ENCODE results near the gene SRXN1.

SRXN1 gene

DNA sequence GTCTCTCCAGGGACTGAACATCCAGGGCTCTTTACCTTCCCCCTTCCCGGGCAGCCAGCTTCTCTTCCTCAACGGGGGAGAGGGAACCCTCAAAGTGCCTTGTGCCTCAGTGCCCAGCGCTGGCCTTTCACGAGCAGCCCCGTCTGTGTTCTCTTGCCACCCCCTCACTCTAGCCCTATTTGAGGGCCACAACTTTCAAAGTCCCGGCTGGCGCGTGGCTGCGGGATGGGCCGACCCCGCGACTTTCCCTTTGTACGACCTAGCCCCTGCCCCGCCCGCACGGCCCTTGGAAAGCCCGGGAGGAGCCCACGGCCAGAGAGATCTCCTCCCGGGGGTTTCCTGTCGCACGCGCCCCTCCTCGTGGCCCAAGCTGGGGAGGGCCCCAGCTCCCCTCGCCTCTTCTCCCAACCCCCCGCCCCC is 22.0 kb upstream of the SRXN1 start:
- H3K9me3 Mint-ChIP-seq: no peaks in the 10 kb centered on the region
- peak overlapping the region in 1 of 3 experiments; percentile 15 for H3K4me3 Mint-ChIP-seq
- H3K36me3 Mint-ChIP-seq (ENCODE audit: low read depth): no peaks in the 10 kb centered on the region
- H3K4me1 Mint-ChIP-seq: peaks cover 31% of the 10 kb centered on the region
- H3K27ac Mint-ChIP-seq: no peak overlapping the region
- H3K27me3 Mint-ChIP-seq (ENCODE audit: low read depth): peaks cover 92% of the 10 kb centered on the region
- TF ChIP-seq, protein P1, sequence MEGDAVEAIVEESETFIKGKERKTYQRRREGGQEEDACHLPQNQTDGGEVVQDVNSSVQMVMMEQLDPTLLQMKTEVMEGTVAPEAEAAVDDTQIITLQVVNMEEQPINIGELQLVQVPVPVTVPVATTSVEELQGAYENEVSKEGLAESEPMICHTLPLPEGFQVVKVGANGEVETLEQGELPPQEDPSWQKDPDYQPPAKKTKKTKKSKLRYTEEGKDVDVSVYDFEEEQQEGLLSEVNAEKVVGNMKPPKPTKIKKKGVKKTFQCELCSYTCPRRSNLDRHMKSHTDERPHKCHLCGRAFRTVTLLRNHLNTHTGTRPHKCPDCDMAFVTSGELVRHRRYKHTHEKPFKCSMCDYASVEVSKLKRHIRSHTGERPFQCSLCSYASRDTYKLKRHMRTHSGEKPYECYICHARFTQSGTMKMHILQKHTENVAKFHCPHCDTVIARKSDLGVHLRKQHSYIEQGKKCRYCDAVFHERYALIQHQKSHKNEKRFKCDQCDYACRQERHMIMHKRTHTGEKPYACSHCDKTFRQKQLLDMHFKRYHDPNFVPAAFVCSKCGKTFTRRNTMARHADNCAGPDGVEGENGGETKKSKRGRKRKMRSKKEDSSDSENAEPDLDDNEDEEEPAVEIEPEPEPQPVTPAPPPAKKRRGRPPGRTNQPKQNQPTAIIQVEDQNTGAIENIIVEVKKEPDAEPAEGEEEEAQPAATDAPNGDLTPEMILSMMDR (IDR thresholded peaks at IDR 0.05; ENCODE audit: unreplicated experiment in 3 of 3): no peak

DNA sequence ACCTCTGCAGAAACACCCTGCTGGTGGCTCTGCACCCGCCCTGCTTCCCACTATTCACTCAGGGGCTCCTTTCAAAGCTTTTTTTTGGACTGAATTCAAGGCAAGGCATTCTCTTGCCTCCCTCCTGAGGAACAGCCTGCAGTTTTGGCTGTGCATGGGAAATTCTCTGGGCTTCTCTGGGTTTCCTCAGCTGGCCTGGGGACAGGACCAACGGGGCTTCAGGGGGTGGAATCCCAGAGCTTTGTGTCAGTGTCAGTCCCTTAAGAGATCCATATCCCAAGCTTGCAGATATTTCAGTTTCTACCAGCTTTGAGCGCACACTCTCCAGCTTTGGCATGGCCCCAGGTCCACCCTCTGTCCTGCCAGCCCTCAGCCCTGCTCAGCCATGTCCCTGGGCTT is 20.6 kb upstream of the SRXN1 start:
- Mint-ChIP-seq H3K4me3 (no peak overlapping the region), H3K27me3 (ENCODE audit: low read depth) (peaks cover 79% of the 10 kb centered on the region), H3K9me3 (no peaks in the 10 kb centered on the region), H3K36me3 (ENCODE audit: low read depth) (no peaks in the 10 kb centered on the region), H3K4me1 (peaks cover 34% of the 10 kb centered on the region), H3K27ac (no peak overlapping the region)
- TF ChIP-seq, protein P1 (IDR thresholded peaks at IDR 0.05; ENCODE audit: unreplicated experiment in 3 of 3): no peak

DNA sequence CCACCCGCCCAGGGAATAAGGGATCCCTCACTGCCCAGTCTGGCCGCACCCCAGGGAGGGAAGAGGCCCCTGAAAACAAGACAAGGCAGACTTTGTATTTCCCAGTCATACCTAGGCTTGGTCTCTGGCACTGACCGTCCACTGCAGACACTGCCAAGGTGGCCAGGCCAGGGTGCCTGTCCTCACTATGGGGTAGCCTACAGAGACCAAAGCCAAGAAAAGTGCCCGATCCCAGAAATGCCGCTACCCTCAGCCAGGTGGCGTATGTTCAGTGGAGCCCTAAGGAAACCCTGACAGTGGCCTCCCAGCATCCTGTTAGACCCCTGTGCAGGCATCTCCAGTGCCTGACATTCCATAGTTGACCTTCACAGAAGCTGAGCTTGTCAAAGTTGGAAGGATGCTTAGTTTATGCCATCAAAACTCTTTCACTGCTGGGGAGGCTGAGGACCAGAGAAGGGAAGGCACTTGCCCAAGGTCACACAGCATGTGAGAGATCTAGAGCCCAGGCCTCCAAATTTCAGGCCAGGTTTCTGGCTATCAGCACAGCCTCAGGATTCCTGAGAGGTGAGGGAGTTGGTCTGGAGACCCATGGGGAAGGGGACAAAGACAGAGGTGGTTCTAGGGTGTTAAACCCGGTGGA is 20.1 kb upstream of the SRXN1 start:
- peaks cover 36% of the 10 kb centered on the region for H3K4me1 Mint-ChIP-seq

DNA sequence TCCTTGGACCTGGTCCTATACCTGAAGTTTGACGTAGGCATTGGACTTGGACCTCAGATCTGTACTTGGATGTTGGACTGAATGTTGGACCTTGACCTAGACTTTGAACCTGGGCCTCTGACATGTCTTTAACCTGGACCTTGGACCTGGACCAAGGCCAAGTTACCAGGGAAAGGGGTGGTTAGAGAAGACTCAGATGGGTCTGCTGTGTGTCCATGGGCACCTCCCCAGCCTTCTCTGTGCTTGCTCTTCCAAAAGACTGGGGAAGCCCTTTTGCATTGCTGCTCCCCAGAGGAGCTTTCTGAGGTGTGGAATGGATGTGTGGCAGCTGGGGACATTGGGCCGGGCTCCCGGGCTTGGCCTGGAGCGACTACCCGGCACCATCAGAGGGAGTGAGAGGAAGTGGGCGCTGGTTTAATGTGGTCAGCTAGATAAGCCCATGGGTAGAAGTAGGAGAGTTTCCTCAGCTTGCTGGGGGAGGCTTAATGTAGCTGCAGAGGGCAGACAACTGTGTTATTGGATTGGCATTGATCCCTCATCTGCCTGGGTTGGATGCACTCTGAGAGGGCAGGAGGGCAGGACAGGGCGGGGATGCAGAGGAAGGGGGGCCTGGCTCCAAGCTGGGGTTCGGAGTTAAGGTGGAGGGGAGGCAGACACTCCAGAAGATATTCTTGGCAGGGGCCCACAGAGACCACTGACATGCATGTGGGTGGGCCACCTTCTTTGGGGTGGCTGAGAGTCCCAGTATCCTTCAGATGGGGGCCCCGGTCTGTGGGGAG is 18.4 kb upstream of the SRXN1 start:
- no peaks in the 10 kb centered on the region for H3K9me3 Mint-ChIP-seq
- H3K36me3 Mint-ChIP-seq (ENCODE audit: low read depth): no peaks in the 10 kb centered on the region
- H3K4me3 Mint-ChIP-seq: peak overlapping the region; percentile 25 to 70 (median 69)
- TF ChIP-seq, protein P1 (IDR thresholded peaks at IDR 0.05; ENCODE audit: unreplicated experiment in 3 of 3): no peak
- H3K4me1 Mint-ChIP-seq: peaks cover 44% of the 10 kb centered on the region
- peak overlapping the region; percentile 71 to 91 (median 71) for H3K27ac Mint-ChIP-seq
- H3K27me3 Mint-ChIP-seq (ENCODE audit: low read depth): peaks cover 68% of the 10 kb centered on the region

More for the DNA sequence above, 20.1 kb upstream of the SRXN1 start:
- H3K9me3 Mint-ChIP-seq: no peaks in the 10 kb centered on the region
- TF ChIP-seq, protein P1 (IDR thresholded peaks at IDR 0.05; ENCODE audit: unreplicated experiment in 3 of 3): peak; percentile 10 to 39 (median 32)
- H3K36me3 Mint-ChIP-seq (ENCODE audit: low read depth): no peaks in the 10 kb centered on the region
- peaks cover 74% of the 10 kb centered on the region for H3K27me3 Mint-ChIP-seq (ENCODE audit: low read depth)
- peak overlapping the region in 1 of 3 experiments; percentile 69 for H3K4me3 Mint-ChIP-seq
- H3K27ac Mint-ChIP-seq: peak overlapping the region in 2 of 3 experiments; percentile 71 to 91

DNA sequence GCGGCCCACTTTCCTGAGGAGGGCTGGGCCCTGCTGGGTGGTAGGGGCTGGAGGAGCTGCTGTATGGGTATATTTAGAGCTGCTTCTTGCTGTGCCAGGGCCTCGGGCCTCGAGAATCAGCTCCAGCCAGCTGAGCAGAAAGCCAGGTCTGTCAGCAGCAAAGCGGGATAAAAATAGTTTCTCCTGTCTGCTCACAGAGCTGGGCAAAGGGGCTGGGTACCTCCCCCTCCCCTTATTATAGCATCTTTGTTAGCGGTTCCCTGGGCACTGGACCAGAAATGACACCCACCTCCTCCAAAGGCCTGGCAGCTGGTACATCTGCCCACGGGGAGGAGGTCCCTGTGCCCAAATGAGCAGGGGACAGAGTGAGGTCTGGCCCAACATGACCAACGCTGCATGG is 16.6 kb upstream of the SRXN1 start:
- H3K27ac Mint-ChIP-seq: no peak overlapping the region
- no peaks in the 10 kb centered on the region for H3K36me3 Mint-ChIP-seq (ENCODE audit: low read depth)
- no peaks in the 10 kb centered on the region for H3K9me3 Mint-ChIP-seq
- H3K4me1 Mint-ChIP-seq: peaks cover 38% of the 10 kb centered on the region
- peaks cover 58% of the 10 kb centered on the region for H3K27me3 Mint-ChIP-seq (ENCODE audit: low read depth)
- TF ChIP-seq, protein P1 (IDR thresholded peaks at IDR 0.05; ENCODE audit: unreplicated experiment in 3 of 3): no peak
- no peak overlapping the region for H3K4me3 Mint-ChIP-seq
